Smooth muscle cell of trachea (primary cell): ENCODE results near the gene ADAP2. TPM values are rescaled to one million over a fixed set of nuclear protein-coding genes. Genes with fewer than 3 reads are reported as not detected.

Source experiments
- total RNA-seq: library from RNA; depleted of rRNA; stranded (reverse); fragments of >200 nt; gene quantifications from 2 replicates; pipeline ENCODE4 v1.2.1, GENCODE V29; 2014

The ADAP2 gene, protein sequence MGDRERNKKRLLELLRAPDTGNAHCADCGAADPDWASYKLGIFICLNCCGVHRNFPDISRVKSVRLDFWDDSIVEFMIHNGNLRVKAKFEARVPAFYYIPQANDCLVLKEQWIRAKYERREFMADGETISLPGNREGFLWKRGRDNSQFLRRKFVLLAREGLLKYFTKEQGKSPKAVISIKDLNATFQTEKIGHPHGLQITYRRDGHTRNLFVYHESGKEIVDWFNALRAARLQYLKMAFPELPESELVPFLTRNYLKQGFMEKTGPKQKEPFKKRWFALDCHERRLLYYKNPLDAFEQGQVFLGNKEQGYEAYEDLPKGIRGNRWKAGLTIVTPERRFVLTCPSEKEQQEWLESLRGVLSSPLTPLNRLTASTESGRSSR
- total RNA-seq: 4.1 and 4.5 TPM in 2 replicates

DNA sequence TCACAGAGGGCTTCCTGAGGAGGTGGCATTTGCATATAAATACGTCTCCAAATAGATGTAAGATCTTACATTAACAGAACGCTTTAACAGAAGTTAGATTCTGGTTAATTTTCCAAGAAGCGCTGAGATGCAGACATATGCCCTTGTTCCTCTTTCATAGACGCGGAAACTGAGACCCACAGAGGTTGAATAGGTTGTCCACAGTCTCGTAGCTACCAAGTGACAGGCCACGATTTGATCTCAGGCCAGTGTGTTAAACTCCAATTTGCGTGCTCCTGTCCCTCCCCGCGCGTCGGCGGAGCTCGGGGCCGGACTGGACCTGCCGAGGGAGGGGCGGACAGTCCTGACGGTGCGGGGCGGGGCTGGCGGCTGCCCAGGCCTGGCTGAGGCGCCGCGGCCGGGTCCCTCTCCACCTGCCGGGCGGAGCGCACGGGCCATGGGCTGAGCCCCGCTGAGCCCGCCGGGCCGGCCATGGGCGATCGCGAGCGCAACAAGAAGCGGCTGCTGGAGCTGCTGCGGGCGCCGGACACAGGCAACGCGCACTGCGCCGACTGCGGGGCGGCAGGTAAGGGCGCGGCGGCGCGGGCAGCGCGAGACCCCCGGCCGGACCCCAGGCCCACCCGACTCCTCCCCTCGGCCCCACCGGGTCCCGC lies at the start of gene ADAP2:
Gene ADAP2 (plus strand): TSS at position 402 of the 653 bp plus-strand sequence. CDS start 70 bp downstream, at position 472.

DNA sequence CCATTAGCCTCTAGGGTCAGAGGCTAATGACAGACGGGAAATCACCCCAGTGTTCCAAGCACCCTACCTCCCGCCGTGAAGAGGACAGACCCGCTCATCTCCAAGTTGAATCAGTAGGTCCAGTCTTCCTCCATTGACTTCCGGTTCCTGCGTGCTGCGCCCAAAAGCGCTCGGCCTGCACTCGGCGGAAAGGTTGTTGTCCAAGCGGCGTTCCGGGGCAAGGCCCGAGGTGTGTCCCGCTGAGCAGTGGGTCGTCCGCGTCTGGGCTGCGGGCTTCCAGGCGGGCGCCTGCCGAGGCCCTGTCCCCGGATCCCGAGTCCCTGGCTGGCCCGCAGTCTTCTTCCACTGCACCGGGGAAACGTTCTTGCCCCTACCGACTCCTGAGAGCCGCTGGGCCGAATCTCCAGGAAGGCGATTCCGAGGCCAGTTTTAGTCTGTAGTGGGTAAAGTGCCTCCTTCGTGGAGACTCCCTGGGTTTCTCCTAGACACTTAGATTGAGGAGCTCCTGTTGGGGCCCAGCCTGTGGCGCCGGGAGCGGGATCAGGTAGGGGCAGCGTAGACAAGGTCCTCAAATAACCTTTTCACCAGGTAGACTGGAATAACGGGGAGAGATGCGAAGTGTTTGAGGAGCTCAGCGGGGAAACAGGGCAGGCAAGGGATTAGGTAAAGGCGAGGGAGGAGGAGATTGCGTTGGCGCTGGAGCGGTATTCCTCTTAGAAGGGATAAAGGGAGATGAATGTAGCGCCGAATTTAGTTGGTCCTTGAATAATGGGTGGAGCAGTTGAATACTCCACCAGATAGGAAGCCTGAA lies 15.4 kb upstream of the ADAP2 start, which contains the start of gene TEFM:
Gene TEFM (minus strand): TSS at position 138 of the 811 bp plus-strand sequence. CDS start 40 bp downstream, at position 98.

GRCh38 chr17:30970831-30971567 lies 49.3 kb downstream of the ADAP2 start, which contains the start of gene RNF135:
TSS of gene RNF135 (plus strand) at chr17:30971039. CDS start at chr17:30971074, 35 bp downstream.

Other genes with a start within 250 kb of the ADAP2 start
- gene CRLF3, start 97.3 kb upstream of the ADAP2 start, total RNA-seq: 11.7 and 19.1 TPM in 2 replicates
- gene ATAD5, start 90.0 kb upstream of the ADAP2 start, total RNA-seq: 0.50 and 3.2 TPM in 2 replicates
- gene TEFM, start 15.7 kb upstream of the ADAP2 start, total RNA-seq: 7.8 and 14.7 TPM in 2 replicates
- gene RNF135, start 49.1 kb downstream of the ADAP2 start, total RNA-seq: 11.9 and 26.1 TPM in 2 replicates
- gene NF1, start 173.0 kb downstream of the ADAP2 start, total RNA-seq: 65.3 and 88.4 TPM in 2 replicates